HPDE6-E6E7 (cell line): Measurements from ENCODE around the gene ANKRD11.
"Not testable (repeated sequence)": the region's sequence is repeated elsewhere in the genome, so short reads cannot be mapped to it uniquely, and the experiment has no call there.

Experiments
- DNase-seq: peaks from one replicate; pipeline ENCODE4 v3.0.0; 2011; ENCODE audit warnings: missing footprints; ENCODE audit errors: extremely low spot score

ANKRD11 gene

DNA sequence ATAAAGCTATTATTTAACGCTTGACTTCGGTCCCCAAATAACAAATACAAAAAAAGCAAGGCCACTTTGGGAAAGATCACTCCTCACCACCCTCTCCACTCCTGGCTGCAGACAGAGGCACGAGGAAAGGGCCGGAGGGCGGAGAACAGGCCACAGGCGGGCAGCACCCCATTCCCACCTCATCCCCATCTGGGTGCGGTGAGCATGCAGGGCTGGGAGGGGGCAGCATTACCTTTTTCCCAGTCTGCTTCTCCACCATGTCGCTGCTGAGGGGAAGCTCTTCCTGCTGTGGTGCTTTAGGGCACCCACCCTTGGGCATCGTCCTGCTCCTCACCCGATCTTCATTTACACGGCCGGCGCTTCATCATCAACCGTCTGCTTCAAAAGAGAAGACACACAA lies 173.7 kb downstream of the ANKRD11 start:
- no peak for DNase-seq

DNA sequence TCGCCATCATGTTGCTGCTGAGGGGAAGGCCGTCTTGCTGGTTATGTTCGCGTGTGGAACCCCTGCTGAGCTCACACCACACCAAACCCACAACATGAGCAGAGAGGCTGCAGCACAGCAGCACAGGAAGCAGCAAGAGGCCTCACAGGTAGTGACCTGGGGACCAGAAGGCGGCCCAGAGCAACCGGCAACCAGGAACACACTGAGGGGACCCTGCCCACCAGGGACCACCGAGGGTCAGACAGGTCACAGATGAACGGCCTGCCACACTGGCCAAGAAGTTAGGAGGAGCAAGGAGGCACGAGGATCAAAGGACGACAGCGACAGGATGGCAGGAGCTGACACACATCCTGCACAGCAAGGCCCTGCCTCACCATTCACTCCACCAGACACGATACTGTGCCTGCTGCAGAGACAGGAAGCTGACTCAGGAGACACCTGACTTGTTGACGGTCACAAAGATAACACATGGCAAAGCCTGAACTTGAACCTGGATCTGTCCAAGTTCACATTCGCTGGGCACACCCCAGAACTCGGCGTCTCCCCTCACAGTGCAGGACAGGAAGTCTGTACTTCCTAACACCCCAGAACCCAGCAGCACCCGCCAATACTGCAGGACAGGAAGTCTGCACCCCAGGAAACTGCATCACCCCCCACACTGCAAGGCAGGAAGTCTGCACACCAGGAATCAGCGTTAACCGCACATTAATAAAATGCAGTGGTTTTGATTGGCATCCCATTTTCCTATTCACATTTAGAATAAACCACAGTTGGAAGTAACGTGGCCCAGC lies 174.4 kb downstream of the ANKRD11 start:
- peak; percentile 91 for DNase-seq

DNA sequence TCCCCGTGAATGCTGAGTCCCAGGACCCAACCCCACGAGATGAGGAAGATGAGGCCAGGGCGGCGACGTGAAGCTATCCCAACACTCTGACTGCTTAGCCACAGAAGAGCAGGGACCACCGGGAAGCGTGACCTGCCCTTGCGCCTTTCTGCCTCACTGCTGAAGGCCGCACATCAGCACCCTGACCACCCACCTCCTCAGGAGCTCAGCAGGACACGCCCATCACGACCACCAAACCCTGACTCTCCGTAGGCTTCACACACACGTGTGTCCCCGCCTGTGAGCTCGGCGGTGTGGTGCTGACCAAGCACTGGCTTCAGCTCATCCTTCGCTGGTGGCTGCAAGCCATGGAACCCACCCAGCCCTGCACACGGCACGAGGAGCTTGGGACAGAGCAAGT lies 175.1 kb downstream of the ANKRD11 start:
- DNase-seq = no peak

DNA sequence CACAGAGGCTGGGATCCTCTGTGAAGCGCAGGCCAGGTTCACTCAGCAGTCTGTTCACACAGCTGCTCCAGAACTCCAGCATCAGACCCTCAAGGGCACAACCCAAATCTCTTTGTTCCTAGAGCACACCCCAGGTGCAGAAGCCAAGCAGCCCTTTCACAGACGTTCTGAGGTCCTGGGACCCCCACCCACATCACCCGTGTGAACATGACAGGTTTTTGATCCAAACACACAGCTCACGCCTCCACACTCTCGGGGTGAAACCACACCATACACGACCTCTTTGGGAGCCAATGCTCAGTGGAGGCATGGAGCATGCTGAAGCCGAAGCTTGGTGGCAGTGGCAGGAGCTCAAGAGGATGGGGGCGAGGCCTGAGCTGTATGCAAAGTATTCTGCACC lies 175.5 kb downstream of the ANKRD11 start:
- no peak for DNase-seq

DNA sequence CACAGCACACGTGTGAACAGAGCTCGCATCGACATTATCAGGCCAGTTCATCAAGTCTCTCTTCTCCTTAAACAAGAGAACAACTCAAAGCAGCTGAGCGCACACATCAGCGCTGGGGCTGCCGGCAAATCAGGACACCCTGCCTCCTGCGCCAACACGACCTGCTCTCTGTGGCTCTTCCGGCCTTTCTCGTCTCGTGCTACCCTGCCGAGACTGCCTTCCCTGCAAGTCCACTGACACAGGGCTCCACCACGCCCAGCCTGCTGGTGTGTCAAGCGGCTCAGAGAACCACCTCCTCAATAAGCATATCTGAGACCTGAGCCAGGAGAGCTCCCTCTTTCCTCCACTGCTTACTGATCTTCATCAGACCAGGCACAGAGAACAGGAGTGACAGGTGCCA lies 176.0 kb downstream of the ANKRD11 start:
- no peak for DNase-seq

DNA sequence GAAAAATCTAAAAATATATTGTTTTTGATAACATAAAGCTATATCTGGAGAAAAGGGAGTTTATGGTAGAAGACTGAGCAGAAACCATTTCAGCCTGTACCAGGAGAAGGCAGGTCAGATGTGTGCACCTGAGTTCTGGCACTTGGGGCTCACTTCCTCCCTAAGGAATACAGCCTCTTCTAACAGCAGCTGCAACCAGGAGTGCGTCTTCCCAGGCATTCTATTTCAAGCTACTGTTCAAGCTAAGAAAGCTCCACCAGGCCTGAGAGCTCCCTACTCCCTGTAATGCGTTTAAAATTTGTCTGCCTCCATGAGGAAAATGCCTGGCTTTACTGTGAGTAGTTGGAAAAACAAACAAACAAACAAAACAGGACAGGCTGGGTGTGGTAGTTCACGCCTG lies 176.8 kb downstream of the ANKRD11 start:
- DNase-seq = no peak

DNA sequence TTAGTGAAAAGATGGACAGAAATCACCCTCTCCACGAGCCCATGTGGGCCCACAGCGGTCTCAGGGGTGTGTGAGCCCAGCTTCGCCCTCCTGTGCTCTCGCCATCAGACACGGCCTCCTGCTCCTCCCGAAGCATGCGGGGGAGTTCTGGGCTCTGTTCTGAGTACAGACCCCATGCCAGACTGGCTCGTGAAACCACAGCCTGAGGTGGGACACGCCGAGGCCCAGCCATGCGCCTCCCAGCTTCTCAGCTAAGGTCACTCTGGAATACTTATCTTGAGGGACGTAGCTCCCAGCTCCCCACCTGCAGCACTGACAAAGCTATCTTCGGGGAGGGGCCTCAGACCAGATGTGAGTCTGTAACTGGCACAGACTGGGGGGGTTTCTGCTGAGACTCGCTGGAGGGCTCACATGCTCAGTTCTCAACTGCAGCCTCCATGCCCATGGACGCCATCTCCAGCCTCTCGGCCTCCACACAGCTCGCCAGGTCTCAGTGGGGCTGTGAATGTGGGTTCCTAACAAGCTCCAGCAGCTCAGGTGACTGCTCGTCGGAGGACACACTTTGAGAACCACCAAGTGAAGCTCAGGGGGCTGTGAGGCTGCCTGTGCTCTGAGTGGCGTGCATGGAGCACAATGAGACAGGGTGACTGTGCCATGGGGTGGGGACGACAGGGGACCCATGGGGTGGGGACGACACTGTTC lies 177.6 kb downstream of the ANKRD11 start:
- no peak for DNase-seq

DNA sequence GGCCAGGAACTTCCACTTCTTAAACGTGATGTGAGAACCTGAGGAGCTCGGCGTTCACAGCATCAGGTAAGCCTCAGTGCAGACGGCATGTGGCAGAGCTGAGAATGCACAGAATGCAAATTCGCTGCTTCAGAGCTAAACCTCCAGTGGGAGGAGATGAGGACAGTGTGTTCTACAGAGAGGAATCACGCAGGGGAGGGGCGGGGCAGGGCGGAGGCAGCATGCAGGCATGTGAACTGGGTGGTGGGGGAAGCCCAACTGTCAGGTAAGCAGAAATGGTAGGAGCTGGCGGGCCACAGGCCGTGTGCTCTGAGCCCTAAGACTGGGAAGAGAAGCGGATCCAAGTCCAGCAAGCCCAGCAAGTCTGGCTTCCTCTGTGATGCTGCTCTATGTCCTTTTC lies 178.2 kb downstream of the ANKRD11 start:
- DNase-seq = no peak

DNA sequence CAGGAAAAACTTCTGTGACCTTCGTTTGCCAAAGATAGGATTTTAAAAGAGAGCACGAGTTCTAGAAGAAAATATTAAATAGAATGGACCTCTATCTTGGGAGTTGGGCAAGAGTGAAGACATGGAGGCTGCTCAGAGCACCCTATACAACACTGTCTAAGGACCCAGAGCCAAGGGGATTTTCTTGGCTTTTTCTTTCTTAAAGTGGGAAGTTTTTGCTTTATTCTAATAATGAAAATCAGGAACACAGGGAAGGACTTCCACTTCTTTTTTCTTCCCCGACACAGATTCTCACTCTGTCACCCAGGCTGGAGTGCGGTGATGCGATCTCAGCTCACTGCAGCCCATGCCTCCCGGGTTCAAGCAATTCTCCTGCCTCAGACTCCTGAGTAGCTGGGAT lies 178.7 kb downstream of the ANKRD11 start:
- DNase-seq = no peak

DNA sequence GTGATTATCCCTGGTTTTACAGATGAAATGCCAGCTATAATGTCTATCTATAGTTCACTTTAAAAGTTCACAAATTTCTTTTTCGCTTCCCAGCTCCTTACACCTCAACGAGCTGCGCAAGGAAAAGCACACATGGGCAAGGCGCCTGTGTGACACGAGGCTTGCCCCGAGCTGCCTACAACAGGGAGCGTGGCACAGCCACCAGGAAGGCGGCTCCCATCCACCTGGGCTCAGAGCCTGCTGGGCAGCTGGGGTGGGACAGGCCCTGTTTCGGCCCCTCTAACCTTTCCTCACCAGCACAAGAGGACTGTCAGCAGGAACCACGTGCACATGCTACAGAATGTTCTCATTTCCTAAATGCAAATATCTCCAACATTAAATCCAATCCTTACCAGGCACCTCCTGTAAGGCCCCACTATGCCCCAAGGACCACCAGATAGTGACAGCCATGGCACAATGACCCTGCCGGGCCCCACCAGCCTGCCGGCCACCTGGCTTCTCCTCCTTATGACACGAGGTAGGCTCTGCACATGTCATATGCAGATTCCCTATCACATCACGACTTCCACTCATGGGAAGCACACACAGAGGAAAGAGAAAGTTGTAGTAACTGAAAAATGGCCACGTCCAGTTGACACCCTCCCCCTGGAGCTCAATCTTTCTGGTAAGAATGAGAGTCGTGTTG lies 180.8 kb downstream of the ANKRD11 start:
- no peak for DNase-seq

DNA sequence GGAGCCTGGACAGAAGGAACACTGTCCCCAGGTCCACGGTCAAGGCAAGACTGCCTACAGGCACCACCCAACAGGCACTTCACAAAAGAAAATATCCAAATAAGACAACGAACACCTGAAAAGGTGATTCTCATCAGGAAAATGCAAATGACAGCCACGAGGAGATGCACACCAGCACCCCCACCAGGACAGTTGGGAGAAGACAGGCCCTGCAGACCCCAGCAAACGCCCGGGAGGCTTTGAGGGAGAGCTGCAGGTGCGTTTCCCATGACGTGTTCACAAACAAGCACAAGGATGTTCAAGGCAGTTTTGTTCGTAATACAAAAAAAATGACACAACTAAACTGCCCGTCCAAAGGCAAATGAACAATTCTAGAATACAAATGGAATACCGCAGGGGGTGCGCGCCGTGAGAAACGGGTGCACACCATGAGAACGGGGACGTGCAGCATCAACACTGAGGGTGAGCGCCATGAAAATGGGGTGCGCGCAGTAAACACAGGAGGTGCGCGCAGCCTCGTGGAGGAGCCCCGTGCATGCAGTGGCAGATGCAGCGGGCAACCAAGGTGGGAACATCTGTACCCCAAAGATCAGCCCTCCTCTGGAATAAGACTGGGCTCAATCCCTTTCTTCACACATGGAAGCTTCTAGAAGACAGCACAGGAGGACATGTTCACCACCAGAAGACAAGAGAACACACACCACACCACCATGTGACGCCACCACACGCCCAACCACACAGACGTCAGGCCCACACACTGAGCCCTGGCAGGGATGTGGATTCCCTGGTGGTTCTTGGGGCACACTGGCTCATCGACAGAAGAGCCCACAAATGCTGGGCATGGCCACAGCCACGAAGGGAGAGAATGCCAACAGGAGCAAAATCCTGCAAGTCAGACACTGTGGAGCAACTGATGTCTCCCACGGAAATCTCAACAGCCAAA lies 181.7 kb downstream of the ANKRD11 start:
- no peak for DNase-seq

DNA sequence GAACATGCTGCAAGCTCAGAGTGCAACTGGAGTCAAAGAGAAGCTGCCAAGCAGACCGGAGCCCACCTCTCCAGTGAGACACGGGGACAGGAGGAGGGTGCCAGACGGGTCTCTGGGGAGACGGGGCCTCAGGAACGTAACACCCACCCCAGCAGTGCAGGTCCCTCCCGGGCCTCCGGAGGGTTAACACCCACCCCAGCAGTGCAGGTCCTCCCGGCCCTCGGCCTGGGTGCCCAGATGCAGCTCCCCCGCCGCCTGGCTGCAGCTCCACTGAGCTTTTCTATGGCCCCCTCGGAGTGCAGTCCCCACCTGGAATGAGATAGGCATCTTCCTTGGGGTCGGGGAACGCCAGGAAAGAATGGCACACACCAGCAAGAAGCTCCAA lies 182.9 kb downstream of the ANKRD11 start:
- no peak for DNase-seq

DNA sequence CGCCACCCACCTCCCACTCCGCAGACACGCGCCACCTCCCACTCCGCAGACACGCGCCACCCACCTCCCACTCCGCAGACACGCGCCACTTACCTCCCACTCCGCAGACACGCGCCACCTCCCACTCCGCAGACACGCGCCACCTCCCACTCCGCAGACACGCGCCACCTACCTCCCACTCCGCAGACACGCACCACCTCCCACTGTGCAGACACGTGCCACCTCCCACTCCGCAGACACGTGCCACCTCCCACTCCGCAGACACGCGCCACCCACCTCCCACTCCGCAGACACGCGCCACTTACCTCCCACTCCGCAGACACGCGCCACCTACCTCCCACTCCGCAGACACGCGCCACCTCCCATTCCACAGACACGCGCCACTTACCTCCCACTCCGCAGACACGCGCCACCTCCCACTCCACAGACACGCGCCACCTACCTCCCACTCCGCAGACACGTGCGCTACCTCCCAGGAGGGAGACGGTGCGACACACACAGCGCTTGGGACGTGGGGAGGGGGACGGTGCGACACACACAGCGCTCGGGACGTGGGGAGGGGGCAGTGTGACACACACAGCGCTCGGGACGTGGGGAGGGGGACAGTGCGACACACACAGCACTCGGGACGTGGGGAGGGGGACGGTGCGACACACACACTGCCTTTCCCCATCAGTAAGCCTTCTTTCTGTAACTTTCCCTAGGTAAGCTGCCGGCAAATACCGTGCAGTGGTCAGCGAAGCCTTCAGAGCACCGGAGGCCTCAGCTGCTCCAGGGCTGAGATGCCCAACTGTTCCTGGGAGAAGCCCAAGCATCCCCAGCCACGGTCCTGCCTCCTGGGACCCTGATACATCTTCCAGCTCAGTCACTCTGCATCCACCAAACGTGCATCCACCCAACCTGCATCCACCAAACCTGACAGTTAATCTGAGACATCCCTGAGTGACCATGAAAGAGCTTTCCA lies 183.6 kb downstream of the ANKRD11 start:
- DNase-seq = not testable (repeated sequence)

DNA sequence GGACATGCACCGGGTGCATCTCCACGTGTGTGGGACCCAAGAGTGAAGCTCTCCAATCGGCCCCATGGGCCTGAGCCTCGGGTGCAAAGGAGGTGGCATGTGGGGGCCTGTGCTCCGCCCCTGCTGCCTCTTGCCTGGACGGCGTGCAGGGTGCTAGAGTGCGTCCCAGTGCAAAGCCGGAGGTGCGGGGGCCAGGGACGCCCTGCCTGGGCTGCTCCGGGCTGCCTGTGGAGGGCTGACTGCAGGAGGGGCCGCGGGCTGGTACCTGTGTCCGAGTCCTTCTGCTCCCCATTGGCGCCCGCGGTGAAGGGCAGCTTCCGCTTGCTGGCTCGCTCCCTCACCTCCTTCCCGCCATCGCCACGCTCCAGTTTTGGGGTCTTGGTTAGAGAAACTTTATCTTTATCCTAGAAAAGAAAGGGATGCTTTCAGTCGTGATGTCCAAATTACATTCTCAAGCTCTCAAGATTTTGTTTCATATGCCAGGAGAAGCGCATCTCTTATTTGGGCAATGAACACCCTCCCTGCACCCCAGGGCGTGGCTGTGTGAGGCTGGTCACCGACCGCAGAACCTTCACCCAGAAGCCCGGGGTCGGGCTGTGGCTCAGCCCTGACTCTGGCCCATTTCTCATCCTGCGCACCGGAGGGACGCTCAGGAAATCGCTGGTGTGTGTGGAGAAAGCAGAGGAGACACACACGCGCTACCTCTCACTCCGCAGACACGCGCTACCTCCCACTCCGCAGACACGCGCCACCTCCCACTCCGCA lies 185.2 kb downstream of the ANKRD11 start:
- DNase-seq = no peak

DNA sequence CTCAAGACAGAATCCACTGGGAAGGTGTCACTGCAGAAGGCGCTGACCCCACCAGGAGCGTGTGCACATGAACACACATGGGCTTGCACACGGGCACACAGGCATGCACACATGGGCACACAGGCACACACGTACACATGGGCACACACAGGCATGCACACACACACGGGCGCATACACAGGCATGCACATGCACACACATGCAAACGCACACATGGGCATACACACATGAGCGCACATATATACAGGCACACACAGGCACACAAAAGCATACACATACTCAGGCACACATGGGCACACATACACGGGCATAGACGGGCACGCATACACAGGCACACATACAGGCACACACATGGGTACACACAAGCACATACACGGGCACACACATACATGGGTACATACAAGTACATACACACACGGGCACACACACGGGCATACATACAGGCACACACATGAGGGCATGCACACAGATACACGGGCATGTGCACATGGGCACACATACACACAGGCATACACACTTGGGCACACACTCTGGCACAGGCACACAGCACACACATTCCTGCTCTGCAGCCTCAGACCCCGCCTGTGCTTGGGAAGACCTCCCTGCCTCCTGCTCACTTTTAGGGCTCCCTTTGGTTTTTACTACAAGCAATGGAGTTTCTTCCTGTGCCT lies 186.0 kb downstream of the ANKRD11 start:
- DNase-seq = no peak

DNA sequence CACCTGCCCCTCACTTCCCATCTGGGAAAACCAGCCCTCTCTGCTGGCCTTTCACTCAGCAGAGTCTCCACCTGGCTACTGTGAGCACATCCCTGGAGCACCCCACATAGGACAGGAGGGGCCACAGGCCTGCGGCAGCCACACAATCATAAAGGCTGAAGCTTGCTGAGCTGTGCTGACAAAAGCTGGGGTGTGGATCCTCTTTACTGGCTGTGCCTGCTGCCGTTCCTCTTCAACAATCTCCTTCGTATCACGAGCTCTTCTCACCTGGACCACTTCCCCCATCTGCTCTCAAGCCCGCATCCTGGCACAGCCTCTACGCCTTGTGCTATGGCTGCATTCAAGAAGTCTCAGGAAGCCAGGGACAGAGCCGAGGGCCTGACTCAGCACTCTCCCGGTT lies 186.7 kb downstream of the ANKRD11 start:
- no peak for DNase-seq

DNA sequence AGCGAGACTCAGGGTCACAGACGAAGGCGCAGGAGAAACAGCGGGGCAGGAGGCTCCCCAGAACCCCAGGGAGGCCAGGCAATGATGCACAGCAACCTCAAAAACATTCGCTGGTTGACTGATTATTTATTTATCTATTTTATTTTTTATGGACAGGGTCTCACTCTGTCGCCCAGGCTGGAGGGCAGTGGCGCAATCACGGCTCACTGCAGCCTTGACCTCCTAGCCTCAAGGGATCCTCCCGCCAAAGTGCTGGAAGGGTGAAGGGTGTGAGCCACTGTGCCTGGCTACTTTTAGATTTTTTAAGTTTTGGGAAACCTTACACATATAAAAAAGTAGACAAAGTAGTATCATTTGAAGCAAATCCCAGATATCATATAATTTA lies 189.4 kb downstream of the ANKRD11 start:
- no peak for DNase-seq

DNA sequence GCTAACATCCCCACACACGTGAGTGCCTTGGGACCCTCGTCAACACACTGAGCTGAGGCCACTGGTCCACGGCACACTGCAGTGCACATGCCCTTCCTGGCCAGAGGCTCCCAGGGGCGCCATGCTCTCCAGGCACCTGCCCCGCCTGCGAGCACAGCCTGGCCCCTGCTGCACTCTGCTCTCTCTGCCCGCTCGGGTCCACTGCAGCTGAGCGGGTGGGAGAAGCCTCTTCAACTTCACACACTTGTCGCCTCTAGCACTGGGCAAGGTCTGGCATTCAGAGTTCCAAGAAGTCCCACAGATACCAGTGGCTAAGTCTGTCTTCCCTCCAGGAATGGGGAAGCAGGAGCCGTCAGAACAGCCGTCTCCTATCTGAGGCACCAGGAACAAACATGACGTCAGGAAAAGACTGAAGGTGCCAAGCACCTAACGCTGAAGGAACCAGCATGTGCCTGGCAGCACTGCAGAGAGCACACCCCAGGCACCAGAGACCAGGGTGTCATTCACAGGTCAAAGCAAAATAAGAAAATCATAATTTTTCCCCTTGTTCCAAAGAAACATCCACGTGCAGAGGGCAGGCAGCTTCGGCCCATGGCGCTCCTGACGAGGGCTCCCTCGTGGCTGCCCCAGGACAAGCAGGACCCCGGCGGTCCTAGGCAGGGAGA lies 189.9 kb downstream of the ANKRD11 start:
- DNase-seq = no peak
